ENCODE results near the gene ZNF638.

Gene ZNF638

GRCh38 chr2:71457123-71457915 lies 125.7 kb downstream of the ZNF638 start:
- no peak for DNase-seq (ENCODE audit: low read depth)

GRCh38 chr2:71457923-71458322 lies 126.3 kb downstream of the ZNF638 start:
- no peak for DNase-seq (ENCODE audit: low read depth)

GRCh38 chr2:71458413-71459083 lies 127.0 kb downstream of the ZNF638 start:
- DNase-seq (ENCODE audit: low read depth) = no peak

GRCh38 chr2:71459084-71459431 lies 127.5 kb downstream of the ZNF638 start:
- no peak for DNase-seq (ENCODE audit: low read depth)

DNA sequence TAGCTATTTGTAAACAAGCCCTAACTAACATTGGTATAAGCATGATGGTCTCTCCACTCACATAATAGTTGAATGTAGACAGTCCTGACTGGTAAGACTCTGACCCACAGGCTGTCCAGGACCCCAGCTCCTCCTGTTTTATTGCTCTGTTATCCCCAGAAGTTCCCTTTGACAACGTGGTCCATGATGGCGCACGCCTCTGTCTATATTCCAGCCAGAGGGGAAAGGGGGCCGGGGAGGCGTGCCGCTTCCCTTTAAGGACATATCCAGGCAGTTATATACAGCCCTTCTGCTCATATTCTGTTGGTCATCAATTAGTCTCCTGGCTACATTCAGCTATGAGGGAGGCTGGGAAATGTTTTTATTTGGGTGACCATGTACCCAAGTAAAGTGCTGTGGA lies 128.5 kb downstream of the ZNF638 start:
- DNase-seq (ENCODE audit: low read depth) = no peak

GRCh38 chr2:71460595-71461303 lies 129.2 kb downstream of the ZNF638 start:
- DNase-seq (ENCODE audit: low read depth) = no peak

DNA sequence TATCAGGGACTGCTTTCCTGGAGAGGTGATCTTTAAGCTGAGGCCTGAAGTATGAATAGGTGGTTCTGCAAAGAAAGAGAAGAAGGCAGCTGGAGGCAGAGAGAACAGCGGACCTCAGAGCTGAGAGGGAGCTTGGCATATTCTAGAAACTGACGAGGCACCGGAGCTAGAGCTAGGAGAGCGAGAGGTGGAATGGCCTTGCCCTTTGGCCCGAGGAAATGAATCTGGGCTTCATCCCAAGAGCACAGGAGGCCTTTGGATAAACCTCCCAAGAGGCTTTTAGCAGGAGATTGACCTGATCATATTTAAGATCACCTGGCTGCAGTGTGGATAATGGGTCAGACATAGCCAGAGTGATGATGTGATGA lies 129.7 kb downstream of the ZNF638 start:
- no peak for DNase-seq (ENCODE audit: low read depth)

DNA sequence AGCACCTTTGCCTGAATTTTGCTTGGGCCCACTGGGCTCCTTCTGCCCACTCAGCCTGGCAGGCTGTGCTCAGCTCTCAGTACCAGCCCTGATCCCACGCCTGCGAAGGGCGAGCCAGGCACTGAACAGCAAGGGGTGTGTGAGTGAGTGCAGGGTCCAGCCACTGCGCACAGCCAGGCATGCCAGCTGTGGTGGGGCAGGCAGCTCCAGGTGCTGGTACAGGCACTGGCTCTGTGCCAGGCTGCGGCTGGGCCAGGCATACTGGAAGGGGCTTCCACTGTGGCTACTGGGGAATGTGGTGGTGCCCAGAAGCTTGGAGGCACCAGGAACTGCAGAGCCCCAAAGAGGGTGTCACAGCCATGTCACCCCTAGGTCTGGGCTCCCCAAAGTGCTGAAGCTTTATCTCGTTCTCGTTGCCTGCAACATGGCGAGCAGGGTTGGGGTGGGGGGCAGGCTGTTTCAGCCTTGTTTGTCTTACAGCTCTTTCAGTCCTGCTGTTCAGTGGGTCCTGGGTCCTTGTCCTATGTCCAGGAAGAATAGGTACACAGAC lies 130.5 kb downstream of the ZNF638 start:
- DNase-seq (ENCODE audit: low read depth) = no peak

GRCh38 chr2:71462641-71463341 lies 131.2 kb downstream of the ZNF638 start:
- no peak for DNase-seq (ENCODE audit: low read depth)

DNA sequence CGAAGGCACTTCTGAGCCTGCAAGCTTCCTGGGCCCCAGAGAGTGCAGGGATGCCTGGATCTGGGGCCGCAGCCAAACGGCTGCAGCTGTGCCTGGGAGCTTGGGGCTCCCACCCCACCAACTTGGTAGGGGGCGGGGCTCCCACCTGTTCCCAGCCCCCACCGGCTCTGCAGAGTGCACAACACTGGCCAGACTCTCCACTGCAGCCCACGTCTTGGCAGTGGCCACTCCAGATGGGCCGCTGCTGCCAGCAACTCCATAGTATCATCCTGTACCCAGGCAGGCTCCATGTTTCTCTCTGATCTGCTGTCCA lies 131.7 kb downstream of the ZNF638 start:
- no peak for DNase-seq (ENCODE audit: low read depth)

- no peak for DNase-seq (ENCODE audit: low read depth)
Measured at GRCh38 chr2:71464389-71464788, 132.8 kb downstream of the ZNF638 start.

GRCh38 chr2:71465356-71465755 lies 133.8 kb downstream of the ZNF638 start:
- DNase-seq (ENCODE audit: low read depth) = no peak

DNA sequence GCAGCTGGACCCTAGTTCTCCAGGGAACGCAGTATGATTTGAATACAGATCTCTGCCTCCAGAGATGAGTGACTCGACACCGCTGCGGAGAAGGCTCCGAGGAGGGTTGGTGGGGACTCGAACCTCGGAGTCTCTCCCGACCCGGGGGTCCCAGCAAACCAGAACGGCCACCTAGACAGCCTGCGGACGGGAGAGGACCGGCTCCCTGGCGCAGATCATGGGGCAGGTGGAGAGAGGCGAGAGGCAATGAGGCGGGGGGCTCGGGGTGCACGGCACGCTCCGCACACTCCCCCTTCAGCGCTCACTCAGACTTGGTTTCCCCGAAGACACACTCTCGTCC lies 134.3 kb downstream of the ZNF638 start:
- DNase-seq (ENCODE audit: low read depth) = no peak

GRCh38 chr2:71466301-71467179 lies 135.0 kb downstream of the ZNF638 start:
- no peak for DNase-seq (ENCODE audit: low read depth)

GRCh38 chr2:71467180-71467815 lies 135.7 kb downstream of the ZNF638 start:
- DNase-seq (ENCODE audit: low read depth) = no peak

DNA sequence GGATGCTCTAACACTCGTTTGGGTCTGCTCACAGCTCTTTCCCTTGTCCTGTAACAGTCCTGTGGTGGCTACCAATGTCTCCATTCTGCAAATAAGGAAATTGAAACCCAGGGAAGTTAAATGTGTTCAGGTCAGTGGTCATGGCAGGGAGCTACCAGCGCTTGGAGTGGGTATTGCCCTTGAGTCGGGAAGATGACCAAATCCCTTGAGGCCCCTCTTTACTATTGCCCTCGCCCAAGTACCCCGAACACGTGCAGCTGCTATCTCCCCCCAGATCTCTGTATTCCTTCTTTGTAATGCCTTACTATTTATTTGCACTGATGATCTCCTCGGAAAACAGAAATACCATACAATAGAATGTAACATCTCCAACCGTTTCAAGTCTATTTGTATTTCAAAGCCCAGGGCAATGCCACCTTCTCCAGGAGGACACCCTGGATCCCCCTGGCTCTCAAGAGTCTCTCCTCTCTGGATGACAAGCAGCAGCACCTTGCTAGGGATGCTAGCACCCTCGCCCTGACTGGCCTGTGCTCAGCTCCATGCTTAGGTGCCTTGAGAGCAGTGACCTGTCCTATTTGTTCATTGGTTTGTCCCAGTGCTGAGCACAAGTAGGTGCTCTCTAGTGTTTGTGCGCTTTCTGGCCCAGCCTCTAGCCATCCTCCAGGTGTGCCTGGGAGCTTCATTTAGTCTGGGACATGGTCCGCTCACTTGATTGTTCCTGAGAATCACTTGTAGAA lies 136.9 kb downstream of the ZNF638 start:
- DNase-seq (ENCODE audit: low read depth) = no peak

DNA sequence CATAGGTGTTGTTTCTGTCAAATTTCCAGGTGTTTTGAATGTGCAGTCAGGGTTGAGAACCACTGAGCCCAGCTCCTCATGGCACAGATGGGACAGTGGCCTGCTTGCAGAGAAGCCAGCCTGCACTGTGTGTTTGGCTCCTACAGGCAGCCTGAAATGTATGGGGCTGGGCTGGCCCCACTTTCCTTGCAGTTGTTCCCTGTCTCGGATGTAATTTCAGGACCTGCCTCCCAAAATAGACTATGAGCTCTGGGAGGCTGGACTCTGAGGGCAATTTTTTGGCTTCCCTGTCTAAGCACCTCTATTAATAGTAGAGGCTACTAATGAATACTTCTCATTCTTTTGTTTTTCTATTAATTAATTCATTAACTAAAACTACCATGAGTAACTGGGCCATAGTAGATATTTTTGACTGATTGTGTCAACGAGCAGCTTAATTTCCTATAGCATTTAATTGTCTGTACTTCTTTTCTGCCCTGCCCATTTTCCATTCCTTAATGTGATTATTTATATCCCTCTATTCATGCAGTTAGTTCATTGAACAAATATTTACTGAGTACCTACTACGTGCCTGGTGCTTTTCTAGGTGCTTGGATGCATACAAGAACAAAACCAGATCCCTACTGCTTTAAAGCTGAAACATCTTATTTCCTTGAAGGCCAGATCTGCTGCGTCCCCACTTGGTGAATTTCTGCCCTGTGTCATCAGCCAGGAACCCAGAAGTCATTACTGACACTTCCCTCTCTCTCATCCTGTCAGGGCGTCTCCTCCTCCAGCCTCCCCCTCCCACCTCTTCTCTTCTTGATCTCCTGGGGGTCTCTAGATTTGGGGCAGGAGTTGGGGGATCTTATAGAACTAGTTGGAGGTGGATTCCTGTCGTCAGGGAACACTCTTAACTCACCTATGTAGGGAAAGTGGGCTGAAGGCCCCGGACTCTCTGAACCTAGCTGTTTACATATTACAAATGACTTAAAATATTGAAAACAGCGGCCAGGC lies 138.1 kb downstream of the ZNF638 start:
- no peak for DNase-seq (ENCODE audit: low read depth)

DNA sequence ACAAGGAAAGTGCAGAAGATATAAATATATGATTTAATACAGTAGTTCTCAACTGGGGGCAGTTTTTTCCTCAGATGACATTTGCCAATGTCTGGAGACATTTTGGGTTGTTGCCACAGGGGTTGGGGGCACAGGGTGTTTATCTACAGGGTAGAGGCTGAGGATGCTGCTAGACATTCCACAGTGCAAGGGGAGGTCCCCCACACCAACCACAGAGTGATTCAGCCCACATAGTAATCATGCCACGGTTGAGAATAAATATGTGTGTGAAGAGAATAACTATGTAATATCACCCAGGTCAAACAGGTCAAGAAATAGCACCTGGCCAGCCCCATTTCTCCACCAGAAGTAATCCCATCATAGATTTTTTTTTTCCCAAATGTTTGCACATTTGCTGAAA lies 139.7 kb downstream of the ZNF638 start:
- no peak for DNase-seq (ENCODE audit: low read depth)

- no peak for DNase-seq (ENCODE audit: low read depth)
Measured at GRCh38 chr2:71472019-71472418, 140.4 kb downstream of the ZNF638 start.
